Panc1 (cell line): ENCODE measurements around the gene KLF11.

Experiments
- POLR2AphosphoS5 ChIP-seq: IDR thresholded peaks from 2 replicates; pipeline ENCODE4 v1.6.1; 2012; ENCODE audit warnings: mild to moderate bottlenecking, low read depth, low read length, moderate library complexity
- REST ChIP-seq, 2 experiments: IDR thresholded peaks; 2 replicates each; pipeline ENCODE4 v1.6.1; 2011 to 2012; ENCODE audit warnings: low read depth in 2 of 2, control low read depth in 1 of 2, low read length in 1 of 2, mild to moderate bottlenecking in 1 of 2, moderate library complexity in 1 of 2; ENCODE audit not compliant: insufficient read depth in 1 of 2
- TF ChIP-seq, protein P1 (sequence below): fragments of 450-650 bp; IDR thresholded peaks from 2 replicates; pipeline ENCODE4 v1.5.1; 2017; ENCODE audit warnings: mild to moderate bottlenecking

GRCh38 chr2:10056439-10056838 is 13.1 kb downstream of the KLF11 start:
- TF ChIP-seq POLR2AphosphoS5 (no peak), REST (IDR thresholded peaks at IDR 0.05; ENCODE audit: insufficient read depth in 1 of 2, low read depth in 2 of 2, low read length in 1 of 2) (no peak)
- TF ChIP-seq, protein P1, sequence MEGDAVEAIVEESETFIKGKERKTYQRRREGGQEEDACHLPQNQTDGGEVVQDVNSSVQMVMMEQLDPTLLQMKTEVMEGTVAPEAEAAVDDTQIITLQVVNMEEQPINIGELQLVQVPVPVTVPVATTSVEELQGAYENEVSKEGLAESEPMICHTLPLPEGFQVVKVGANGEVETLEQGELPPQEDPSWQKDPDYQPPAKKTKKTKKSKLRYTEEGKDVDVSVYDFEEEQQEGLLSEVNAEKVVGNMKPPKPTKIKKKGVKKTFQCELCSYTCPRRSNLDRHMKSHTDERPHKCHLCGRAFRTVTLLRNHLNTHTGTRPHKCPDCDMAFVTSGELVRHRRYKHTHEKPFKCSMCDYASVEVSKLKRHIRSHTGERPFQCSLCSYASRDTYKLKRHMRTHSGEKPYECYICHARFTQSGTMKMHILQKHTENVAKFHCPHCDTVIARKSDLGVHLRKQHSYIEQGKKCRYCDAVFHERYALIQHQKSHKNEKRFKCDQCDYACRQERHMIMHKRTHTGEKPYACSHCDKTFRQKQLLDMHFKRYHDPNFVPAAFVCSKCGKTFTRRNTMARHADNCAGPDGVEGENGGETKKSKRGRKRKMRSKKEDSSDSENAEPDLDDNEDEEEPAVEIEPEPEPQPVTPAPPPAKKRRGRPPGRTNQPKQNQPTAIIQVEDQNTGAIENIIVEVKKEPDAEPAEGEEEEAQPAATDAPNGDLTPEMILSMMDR, result no peak
